Vein endothelial cell (primary cell): ENCODE measurements around the gene PCIF1. TPM values are rescaled to one million over a fixed set of nuclear protein-coding genes. Genes with fewer than 3 reads are reported as not detected.

Source experiments
- total RNA-seq: library from RNA; depleted of rRNA; stranded (reverse); fragments of >200 nt; gene quantifications from 2 replicates; pipeline ENCODE4 v1.2.3, GENCODE V29; 2012

The PCIF1 gene
- 13.9 and 14.4 TPM in 2 replicates for total RNA-seq

GRCh38 chr20:45934586-45935415, at the start of gene PCIF1:
Gene PCIF1, plus strand, starts transcription at chr20:45934683. Its CDS starts 4,317 bp downstream, at chr20:45939000.

GRCh38 chr20:45887346-45887715, 47.2 kb upstream of the PCIF1 start, which contains the start of gene SPATA25:
Gene SPATA25, minus strand, starts transcription at chr20:45887622. Its CDS starts 32 bp downstream, at chr20:45887590.

DNA sequence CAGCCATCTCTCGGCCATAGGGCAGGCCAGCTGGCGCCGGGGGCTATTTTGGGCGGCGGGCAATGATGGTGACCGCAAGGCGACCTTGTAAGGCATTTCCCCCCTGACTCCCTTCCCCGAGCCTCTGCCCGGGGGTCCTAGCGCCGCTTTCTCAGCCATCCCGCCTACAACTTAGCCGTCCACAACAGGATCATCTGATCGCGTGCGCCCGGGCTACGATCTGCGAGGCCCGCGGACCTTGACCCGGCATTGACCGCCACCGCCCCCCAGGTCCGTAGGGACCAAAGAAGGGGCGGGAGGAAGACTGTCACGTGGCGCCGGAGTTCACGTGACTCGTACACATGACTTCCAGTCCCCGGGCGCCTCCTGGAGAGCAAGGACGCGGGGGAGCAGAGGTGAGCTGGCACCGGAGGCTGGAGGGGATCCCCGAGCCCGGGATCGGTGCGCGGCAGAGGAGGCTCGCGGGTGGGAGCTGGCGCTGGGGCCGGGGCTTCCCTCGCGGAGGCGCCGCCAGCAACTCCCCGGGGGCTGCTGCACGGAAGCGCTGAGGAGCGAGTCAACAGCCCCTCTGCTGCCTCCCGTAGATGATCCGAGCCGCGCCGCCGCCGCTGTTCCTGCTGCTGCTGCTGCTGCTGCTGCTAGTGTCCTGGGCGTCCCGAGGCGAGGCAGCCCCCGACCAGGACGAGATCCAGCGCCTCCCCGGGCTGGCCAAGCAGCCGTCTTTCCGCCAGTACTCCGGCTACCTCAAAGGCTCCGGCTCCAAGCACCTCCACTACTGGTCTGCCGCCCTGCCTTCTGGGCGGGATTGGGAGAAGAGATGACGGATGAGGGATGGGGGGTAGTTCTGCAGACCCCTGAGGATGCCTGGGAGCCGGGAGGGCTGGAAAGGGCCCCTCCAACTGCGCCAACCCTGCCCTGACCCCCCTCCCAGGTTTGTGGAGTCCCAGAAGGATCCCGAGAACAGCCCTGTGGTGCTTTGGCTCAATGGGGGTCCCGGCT, 43.2 kb upstream of the PCIF1 start, which contains the start of the genes CTSA and NEURL2:
CTSA (plus strand) TSS at position 351 of the 999 bp plus-strand sequence; CDS start at position 585, 234 bp downstream.
NEURL2 (minus strand) TSS at position 224 of the 999 bp plus-strand sequence; CDS start at position 7, 217 bp downstream.

GRCh38 chr20:45911486-45912343, 22.8 kb upstream of the PCIF1 start, which contains the start of gene PLTP:
Gene PLTP, minus strand, starts transcription at chr20:45912155. Its CDS starts 703 bp downstream, at chr20:45911452.

GRCh38 chr20:45971675-45972499, 37.4 kb downstream of the PCIF1 start, which contains the start of gene ZNF335:
Gene ZNF335, minus strand, starts transcription at chr20:45972203. Its CDS starts 793 bp downstream, at chr20:45971410.

Other genes with a start within 250 kb of the PCIF1 start
- gene WFDC13, start 232.6 kb upstream of the PCIF1 start, total RNA-seq, result not detected in 2 replicates
- gene WFDC10B, start 229.7 kb upstream of the PCIF1 start, total RNA-seq, result not detected in 2 replicates
- gene SPINT4, start 212.3 kb upstream of the PCIF1 start, total RNA-seq, result not detected in 2 replicates
- gene WFDC3, start 142.8 kb upstream of the PCIF1 start, total RNA-seq, result not detected in 2 replicates
- gene DNTTIP1, start 142.7 kb upstream of the PCIF1 start, total RNA-seq, result 15.0 and 17.3 TPM in 2 replicates
- gene UBE2C, start 122.0 kb upstream of the PCIF1 start, total RNA-seq, result 18.9 and 23.3 TPM in 2 replicates
- gene TNNC2, start 107.4 kb upstream of the PCIF1 start, total RNA-seq, result 0.33 TPM in 1 of 2 replicates, not detected in the other
- gene SNX21, start 100.9 kb upstream of the PCIF1 start, total RNA-seq, result 23.7 and 33.0 TPM in 2 replicates
- gene ACOT8, start 77.3 kb upstream of the PCIF1 start, total RNA-seq, result 24.2 and 30.1 TPM in 2 replicates
- gene ZSWIM3, start 77.1 kb upstream of the PCIF1 start, total RNA-seq, result 7.4 and 9.5 TPM in 2 replicates
- 15.2 and 16.7 TPM in 2 replicates for gene ZSWIM1, start 53.5 kb upstream of the PCIF1 start, total RNA-seq
- 0.57 and 1.3 TPM in 2 replicates for gene SPATA25, start 47.1 kb upstream of the PCIF1 start, total RNA-seq
- 4.3 and 5.6 TPM in 2 replicates for gene NEURL2, start 43.5 kb upstream of the PCIF1 start, total RNA-seq
- 59.0 and 93.4 TPM in 2 replicates for gene CTSA, start 43.3 kb upstream of the PCIF1 start, total RNA-seq
- 8.4 and 18.3 TPM in 2 replicates for gene PLTP, start 22.5 kb upstream of the PCIF1 start, total RNA-seq
- 22.4 and 23.2 TPM in 2 replicates for gene ZNF335, start 37.5 kb downstream of the PCIF1 start, total RNA-seq
- not detected in 2 replicates for gene MMP9, start 74.2 kb downstream of the PCIF1 start, total RNA-seq
- 0.86 and 1.6 TPM in 2 replicates for gene SLC12A5, start 94.5 kb downstream of the PCIF1 start, total RNA-seq
- gene NCOA5, start 155.3 kb downstream of the PCIF1 start, total RNA-seq, result 23.2 and 23.7 TPM in 2 replicates
- gene CD40, start 183.6 kb downstream of the PCIF1 start, total RNA-seq, result 9.5 and 11.9 TPM in 2 replicates